GM18951 (cell line): ENCODE measurements around the gene RERG.

ENCODE experiments used
- POLR2A ChIP-seq: IDR thresholded peaks from 4 replicates; pipeline ENCODE4 v1.6.1; 2011; ENCODE audit warnings: mild to moderate bottlenecking; ENCODE audit not compliant: insufficient read length, insufficient read depth; ENCODE audit errors: extremely low read depth
- in situ Hi-C: fragments of 300-500 bp; cut with MboI; formaldehyde crosslinking; loops from one replicate; pipeline ENCODE4 v1.12.0; 2022; ENCODE audit warnings: low sequenced_read_pairs, mixed read lengths, inconsistent platforms; ENCODE audit not compliant: unreplicated experiment

The RERG gene

DNA sequence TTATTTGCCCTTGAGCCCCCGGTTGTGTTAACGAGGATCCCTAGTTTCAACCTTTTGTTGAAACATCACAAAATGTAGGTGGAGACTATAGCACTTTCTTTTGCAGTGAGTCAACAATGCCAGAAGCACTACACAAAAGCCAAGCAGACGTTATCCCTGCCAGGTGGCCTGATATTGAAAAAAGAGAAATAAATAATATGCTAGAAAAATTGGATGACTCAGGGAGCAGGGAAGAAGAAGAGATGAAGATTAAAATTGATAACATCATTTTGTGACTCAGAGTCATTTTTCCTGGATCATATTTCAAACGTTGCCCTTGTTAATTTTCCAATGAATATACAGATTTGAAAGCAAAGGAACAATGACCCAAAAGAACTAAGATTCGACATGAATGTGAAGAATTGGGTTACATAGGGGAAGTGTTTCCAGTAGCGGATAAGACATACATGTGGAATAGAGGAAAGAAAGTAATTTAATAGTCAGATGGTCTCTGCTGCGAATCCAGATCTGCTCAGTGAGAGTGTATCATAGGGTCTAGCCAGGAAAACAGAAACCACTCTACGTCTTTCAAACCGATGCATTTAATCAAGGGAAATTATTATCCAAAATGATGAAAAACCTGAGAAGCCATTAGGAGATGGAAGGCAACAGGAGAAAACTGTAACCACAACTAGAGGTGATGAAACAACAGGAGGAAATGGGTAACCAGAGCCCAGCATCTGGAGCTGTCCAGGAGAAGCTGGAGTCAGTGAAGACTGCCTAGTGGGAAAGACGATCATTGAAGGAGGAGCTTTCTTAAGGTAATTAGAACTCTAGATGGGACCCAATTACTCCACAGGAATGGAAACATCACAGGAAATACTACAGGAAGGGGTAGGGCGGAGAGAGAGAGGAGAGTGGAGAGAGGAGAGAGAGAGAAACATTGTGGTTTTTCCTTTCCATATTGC, 57.9 kb downstream of the RERG start:
- TF ChIP-seq POLR2A: no peak
- in situ Hi-C loops: no loop called here

GRCh38 chr12:15158083-15158482, 63.1 kb downstream of the RERG start:
- no peak for TF ChIP-seq POLR2A
- in situ Hi-C loops: no loop called here

- in situ Hi-C loops: no loop called here
- TF ChIP-seq POLR2A: no peak
Observed at GRCh38 chr12:15157269-15157671, 63.9 kb downstream of the RERG start.

GRCh38 chr12:15155271-15155670, 65.9 kb downstream of the RERG start:
- in situ Hi-C loops: no loop called here
- TF ChIP-seq POLR2A: no peak

GRCh38 chr12:15154103-15154502, 67.1 kb downstream of the RERG start:
- in situ Hi-C loops: no loop called here
- no peak for TF ChIP-seq POLR2A

DNA sequence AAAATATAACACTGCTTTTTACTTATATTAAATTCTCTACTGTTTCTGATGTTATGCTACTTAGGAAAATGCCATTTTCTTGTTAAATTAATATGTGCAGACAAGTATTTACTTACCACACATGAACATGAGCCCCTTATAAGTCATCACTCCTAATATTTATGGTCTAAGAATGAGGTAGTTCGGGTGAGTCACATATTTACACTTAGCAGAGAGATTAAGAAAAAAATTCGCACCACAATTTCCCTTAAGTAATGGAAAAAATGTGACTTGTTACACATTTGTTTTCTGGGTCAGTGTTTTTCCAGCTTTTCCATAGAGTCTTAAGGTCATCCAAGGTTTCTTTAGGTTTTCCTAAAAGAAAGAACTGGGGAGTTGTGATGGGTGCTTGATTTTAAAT, 68.3 kb downstream of the RERG start:
- in situ Hi-C loops: no loop called here
- TF ChIP-seq POLR2A: no peak

GRCh38 chr12:15152456-15152855, 68.8 kb downstream of the RERG start:
- in situ Hi-C loops: no loop called here
- no peak for TF ChIP-seq POLR2A

GRCh38 chr12:15151161-15152091, 69.8 kb downstream of the RERG start:
- in situ Hi-C loops: no loop called here
- TF ChIP-seq POLR2A: no peak

DNA sequence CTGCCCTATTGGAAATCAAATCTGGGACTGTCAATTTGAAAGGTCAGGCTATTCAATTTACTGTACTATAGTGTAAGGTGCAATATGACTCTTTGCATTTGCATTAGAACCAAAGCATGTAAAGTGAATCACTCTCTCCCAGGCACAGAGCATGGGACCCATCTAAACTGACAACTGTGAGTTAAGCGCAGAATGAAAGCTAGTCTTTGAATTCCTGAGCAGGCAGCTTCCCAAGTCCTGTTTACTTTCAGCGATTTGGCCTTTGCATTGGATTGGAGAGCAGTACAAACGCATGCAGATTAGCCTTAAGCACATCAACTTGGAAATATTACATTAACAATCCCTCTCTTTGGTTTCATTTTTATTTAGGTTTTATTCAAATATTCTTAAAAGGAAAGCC, 74.6 kb downstream of the RERG start:
- TF ChIP-seq POLR2A: no peak
- in situ Hi-C loops: no loop called here

GRCh38 chr12:15143467-15143866, 77.8 kb downstream of the RERG start:
- in situ Hi-C loops: no loop called here
- TF ChIP-seq POLR2A: no peak

- no peak for TF ChIP-seq POLR2A
- in situ Hi-C loops: no loop called here
Observed at GRCh38 chr12:15142711-15143110, 78.5 kb downstream of the RERG start.

- no peak for TF ChIP-seq POLR2A
- in situ Hi-C loops: no loop called here
Observed at GRCh38 chr12:15131431-15131830, 89.8 kb downstream of the RERG start.

- in situ Hi-C loops: no loop called here
- no peak for TF ChIP-seq POLR2A
Observed at GRCh38 chr12:15130541-15130940, 90.7 kb downstream of the RERG start.
